ENCODE measurements around the gene CACNA2D3.

The CACNA2D3 gene

DNA sequence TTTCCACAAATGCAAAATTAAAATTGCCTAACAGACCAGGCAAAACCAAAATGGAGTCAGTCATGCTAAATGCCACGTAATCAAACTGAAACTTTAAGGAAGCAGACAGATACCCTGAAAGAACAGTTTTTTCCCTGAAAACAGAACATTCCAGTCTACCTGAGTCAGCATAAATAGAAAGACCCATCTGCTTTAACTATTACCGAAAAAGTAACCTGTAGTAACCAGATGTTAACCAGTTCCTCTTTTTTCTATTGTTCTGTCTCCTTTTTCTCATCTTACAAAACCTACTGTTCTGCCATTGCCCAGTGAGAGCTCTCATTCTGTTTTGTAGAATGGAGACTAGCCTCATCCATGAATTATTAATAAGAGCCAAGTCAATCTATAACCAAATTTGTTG lies 286.0 kb downstream of the CACNA2D3 start:
- H3K9ac ChIP-seq (ENCODE audit: low read length): no peak overlapping the region
- no peaks in the 10 kb centered on the region for H3K9me3 ChIP-seq (ENCODE audit: control insufficient read depth, low read depth, low read length)
- no peak overlapping the region for H3K4me3 ChIP-seq (ENCODE audit: low read length)

DNA sequence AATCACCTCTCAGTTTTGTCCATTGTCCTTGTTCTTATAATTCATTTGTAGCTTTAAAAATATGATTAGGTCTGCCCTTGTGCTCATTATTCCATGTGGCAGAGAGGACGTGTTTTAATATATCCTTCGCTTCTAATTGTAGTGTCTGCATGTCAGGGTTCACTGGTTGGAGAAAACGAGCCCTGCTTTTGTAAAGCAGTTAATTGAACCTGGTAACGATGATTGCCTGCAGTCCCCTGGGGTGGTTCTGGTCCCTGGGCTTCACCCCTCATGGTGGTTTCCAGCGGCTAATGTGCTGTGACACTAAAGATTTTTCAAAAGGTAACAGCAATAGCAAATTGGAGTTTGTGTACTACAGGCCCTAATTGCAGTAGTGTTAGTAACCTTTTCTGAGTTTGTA lies 299.6 kb downstream of the CACNA2D3 start:
- Histone ChIP-seq H3K36me3 (ENCODE audit: control insufficient read depth, low read depth, low read length) (no peaks in the 10 kb centered on the region), H3K27me3 (ENCODE audit: control insufficient read depth, insufficient read depth, low read length) (no peaks in the 10 kb centered on the region), H3K4me1 (ENCODE audit: control insufficient read depth, low read depth, low read length) (no peaks in the 10 kb centered on the region), H3K9ac (ENCODE audit: low read length) (no peak overlapping the region), H3K9me3 (ENCODE audit: control insufficient read depth, low read depth, low read length) (no peaks in the 10 kb centered on the region), H3K27ac (ENCODE audit: low read length) (no peak overlapping the region), H3K4me3 (ENCODE audit: low read length) (no peak overlapping the region)

More for the DNA sequence above, 286.0 kb downstream of the CACNA2D3 start:
- no peak overlapping the region for H3K27ac ChIP-seq (ENCODE audit: low read length)
- no peaks in the 10 kb centered on the region for H3K4me1 ChIP-seq (ENCODE audit: control insufficient read depth, low read depth, low read length)
- no peaks in the 10 kb centered on the region for H3K36me3 ChIP-seq (ENCODE audit: control insufficient read depth, low read depth, low read length)
- no peaks in the 10 kb centered on the region for H3K27me3 ChIP-seq (ENCODE audit: control insufficient read depth, insufficient read depth, low read length)

DNA sequence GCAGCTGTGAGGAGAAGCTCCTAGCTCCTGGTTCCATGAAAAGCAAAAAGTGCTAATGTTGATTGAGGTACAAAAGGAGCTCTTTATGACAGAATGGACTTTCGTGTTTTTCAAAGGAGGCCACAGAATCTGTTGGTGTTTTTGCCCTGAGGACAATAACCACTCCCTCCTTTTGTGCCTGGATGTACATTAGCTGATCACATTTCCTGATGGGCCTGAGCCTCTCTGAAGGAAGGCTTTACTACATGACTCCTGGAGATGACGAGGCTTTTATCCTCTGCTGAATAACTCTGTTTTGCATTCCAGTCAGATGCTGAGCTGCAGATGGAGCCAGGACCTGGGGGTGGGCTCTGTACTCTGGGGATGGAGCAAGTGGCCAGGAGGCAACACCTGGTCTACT lies 301.9 kb downstream of the CACNA2D3 start:
- no peaks in the 10 kb centered on the region for H3K27me3 ChIP-seq (ENCODE audit: control insufficient read depth, insufficient read depth, low read length)
- no peak overlapping the region for H3K27ac ChIP-seq (ENCODE audit: low read length)
- no peaks in the 10 kb centered on the region for H3K36me3 ChIP-seq (ENCODE audit: control insufficient read depth, low read depth, low read length)
- no peak overlapping the region for H3K4me3 ChIP-seq (ENCODE audit: low read length)
- H3K9ac ChIP-seq (ENCODE audit: low read length): no peak overlapping the region
- H3K9me3 ChIP-seq (ENCODE audit: control insufficient read depth, low read depth, low read length): no peaks in the 10 kb centered on the region
- H3K4me1 ChIP-seq (ENCODE audit: control insufficient read depth, low read depth, low read length): no peaks in the 10 kb centered on the region

DNA sequence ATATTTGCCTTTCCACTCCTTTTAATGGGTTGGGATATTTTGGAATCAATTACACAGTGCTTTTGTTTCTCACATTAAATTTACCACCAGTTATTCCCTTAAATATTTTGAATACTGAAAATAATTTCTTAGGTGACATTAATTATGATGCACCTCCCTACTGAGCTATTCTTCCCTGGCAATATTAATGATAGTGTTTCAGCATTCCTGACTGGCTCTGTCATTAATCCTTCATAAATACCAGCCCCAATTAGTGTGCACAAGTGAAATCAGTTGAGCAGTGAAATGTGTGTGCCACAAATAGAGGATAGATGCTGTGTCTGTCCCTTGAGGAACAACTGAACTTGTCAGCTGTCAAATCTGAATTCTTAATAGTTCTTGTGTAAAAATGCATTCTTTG lies 304.0 kb downstream of the CACNA2D3 start:
- Histone ChIP-seq H3K36me3 (ENCODE audit: control insufficient read depth, low read depth, low read length) (no peaks in the 10 kb centered on the region), H3K27ac (ENCODE audit: low read length) (no peak overlapping the region)

GRCh38 chr3:54427501-54427900 lies 305.1 kb downstream of the CACNA2D3 start:
- no peaks in the 10 kb centered on the region for H3K4me1 ChIP-seq (ENCODE audit: control insufficient read depth, low read depth, low read length)

More for the DNA sequence above, 304.0 kb downstream of the CACNA2D3 start:
- Histone ChIP-seq H3K9ac (ENCODE audit: low read length) (no peak overlapping the region), H3K4me3 (ENCODE audit: low read length) (no peak overlapping the region), H3K27me3 (ENCODE audit: control insufficient read depth, insufficient read depth, low read length) (no peaks in the 10 kb centered on the region), H3K9me3 (ENCODE audit: control insufficient read depth, low read depth, low read length) (no peaks in the 10 kb centered on the region), H3K4me1 (ENCODE audit: control insufficient read depth, low read depth, low read length) (no peaks in the 10 kb centered on the region)

GRCh38 chr3:54427941-54428871 lies 305.9 kb downstream of the CACNA2D3 start:
- no peaks in the 10 kb centered on the region for H3K4me1 ChIP-seq (ENCODE audit: control insufficient read depth, low read depth, low read length)
- no peak overlapping the region for H3K27ac ChIP-seq (ENCODE audit: low read length)
- no peaks in the 10 kb centered on the region for H3K36me3 ChIP-seq (ENCODE audit: control insufficient read depth, low read depth, low read length)
- H3K9ac ChIP-seq (ENCODE audit: low read length): no peak overlapping the region
- H3K27me3 ChIP-seq (ENCODE audit: control insufficient read depth, insufficient read depth, low read length): no peaks in the 10 kb centered on the region
- no peaks in the 10 kb centered on the region for H3K9me3 ChIP-seq (ENCODE audit: control insufficient read depth, low read depth, low read length)
- no peak overlapping the region for H3K4me3 ChIP-seq (ENCODE audit: low read length)

More at GRCh38 chr3:54427501-54427900, 305.1 kb downstream of the CACNA2D3 start:
- Histone ChIP-seq H3K9me3 (ENCODE audit: control insufficient read depth, low read depth, low read length) (no peaks in the 10 kb centered on the region), H3K27ac (ENCODE audit: low read length) (no peak overlapping the region), H3K4me3 (ENCODE audit: low read length) (no peak overlapping the region), H3K9ac (ENCODE audit: low read length) (no peak overlapping the region), H3K36me3 (ENCODE audit: control insufficient read depth, low read depth, low read length) (no peaks in the 10 kb centered on the region), H3K27me3 (ENCODE audit: control insufficient read depth, insufficient read depth, low read length) (no peaks in the 10 kb centered on the region)

- Histone ChIP-seq H3K4me1 (ENCODE audit: control insufficient read depth, low read depth, low read length) (no peaks in the 10 kb centered on the region), H3K36me3 (ENCODE audit: control insufficient read depth, low read depth, low read length) (no peaks in the 10 kb centered on the region), H3K27ac (ENCODE audit: low read length) (no peak overlapping the region), H3K27me3 (ENCODE audit: control insufficient read depth, insufficient read depth, low read length) (no peaks in the 10 kb centered on the region), H3K4me3 (ENCODE audit: low read length) (no peak overlapping the region), H3K9me3 (ENCODE audit: control insufficient read depth, low read depth, low read length) (no peaks in the 10 kb centered on the region), H3K9ac (ENCODE audit: low read length) (no peak overlapping the region)
Measured at GRCh38 chr3:54432975-54433374, 310.6 kb downstream of the CACNA2D3 start.

DNA sequence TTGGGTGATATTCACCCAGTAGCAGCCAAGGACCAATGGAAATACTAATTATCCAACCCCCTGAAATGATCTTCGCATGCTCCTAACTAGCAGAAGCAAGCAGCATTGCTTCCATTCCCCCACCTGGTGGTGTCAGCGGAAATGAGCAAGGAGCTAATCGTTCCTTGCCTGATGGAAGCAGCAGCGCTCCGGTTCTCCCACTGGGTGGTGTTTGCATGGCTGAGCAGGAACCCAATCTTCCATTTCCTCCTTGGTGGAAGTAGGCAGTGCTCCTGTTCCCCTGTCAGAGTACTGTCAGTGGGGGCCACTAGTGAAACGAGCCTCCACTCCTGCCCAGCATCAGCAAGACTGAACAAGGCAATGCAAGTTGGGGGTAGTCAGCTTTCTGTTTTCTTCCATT lies 311.5 kb downstream of the CACNA2D3 start:
- H3K27me3 ChIP-seq (ENCODE audit: control insufficient read depth, insufficient read depth, low read length): no peaks in the 10 kb centered on the region
- H3K9ac ChIP-seq (ENCODE audit: low read length): no peak overlapping the region
- no peaks in the 10 kb centered on the region for H3K36me3 ChIP-seq (ENCODE audit: control insufficient read depth, low read depth, low read length)
- H3K9me3 ChIP-seq (ENCODE audit: control insufficient read depth, low read depth, low read length): no peaks in the 10 kb centered on the region
- no peaks in the 10 kb centered on the region for H3K4me1 ChIP-seq (ENCODE audit: control insufficient read depth, low read depth, low read length)
- H3K27ac ChIP-seq (ENCODE audit: low read length): no peak overlapping the region
- H3K4me3 ChIP-seq (ENCODE audit: low read length): no peak overlapping the region

DNA sequence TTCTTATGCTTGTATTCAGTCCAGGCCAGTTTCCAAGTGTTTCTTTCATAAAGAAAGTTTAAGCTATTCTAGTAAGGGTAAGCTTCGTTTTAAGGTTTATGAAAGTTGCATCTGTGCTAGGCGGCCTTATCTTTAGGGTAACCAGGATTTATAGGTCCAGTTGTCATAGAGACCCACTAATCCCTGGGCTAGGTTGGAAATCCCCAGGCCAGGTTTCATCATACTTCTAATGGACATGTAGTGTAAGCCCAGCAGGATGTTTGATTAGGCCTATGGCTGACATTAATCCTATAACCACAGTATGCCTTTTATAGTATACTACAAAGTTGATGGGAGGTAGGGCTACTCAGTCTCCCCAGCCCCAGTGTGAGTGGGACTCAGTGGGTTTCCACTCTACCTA lies 312.4 kb downstream of the CACNA2D3 start:
- Histone ChIP-seq H3K36me3 (ENCODE audit: control insufficient read depth, low read depth, low read length) (no peaks in the 10 kb centered on the region), H3K9me3 (ENCODE audit: control insufficient read depth, low read depth, low read length) (no peaks in the 10 kb centered on the region), H3K9ac (ENCODE audit: low read length) (no peak overlapping the region), H3K27me3 (ENCODE audit: control insufficient read depth, insufficient read depth, low read length) (no peaks in the 10 kb centered on the region), H3K4me3 (ENCODE audit: low read length) (no peak overlapping the region), H3K27ac (ENCODE audit: low read length) (no peak overlapping the region), H3K4me1 (ENCODE audit: control insufficient read depth, low read depth, low read length) (no peaks in the 10 kb centered on the region)

DNA sequence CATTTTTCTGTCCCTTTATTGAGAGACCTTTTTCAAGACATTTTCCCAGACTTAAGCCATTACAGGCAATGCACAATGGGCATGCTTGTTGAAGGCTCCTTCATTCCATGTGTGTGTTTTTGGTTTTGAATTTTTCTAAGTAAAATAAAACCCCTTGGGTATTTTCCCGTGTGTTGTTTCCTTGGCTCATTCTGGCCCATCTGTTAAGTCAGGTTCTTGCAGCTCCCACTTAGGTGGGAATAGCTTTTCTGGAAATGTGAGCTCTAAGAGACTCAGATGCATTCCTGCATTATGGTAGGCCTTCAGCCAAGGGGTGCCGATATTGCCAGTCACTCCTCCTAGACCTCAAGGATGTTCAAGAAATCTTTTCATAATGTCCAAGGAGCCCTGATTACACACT lies 314.9 kb downstream of the CACNA2D3 start:
- H3K27me3 ChIP-seq (ENCODE audit: control insufficient read depth, insufficient read depth, low read length): no peaks in the 10 kb centered on the region

DNA sequence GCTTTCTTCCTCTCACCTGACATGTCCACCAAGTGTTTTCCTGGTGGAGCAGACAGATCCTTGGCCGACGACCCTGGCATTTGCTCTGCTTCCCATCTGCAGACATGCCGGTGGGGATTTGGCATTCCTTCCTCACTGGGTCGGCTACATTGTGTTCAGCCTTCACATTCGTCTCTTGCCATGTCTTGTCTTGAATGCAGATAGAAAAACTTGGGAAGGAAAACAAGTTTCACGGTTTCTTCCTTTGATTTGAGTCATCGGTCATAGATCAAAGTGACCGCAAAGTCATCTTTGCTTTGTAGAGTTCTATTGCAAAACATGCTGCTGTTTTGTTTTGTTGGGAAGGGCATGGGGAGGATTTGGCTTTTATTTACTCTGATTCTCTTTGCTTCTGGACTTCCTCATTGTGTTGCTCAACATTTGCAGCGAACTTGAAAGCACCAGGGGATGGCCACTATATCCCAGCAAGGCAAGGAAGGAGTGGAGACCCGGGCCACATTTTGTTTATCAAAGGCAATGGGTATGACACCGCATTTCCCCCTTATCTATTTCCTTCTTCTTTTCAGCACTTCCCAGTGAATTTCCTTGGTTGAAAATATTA lies 321.3 kb downstream of the CACNA2D3 start:
- H3K9ac ChIP-seq (ENCODE audit: low read length): no peak overlapping the region
- H3K4me3 ChIP-seq (ENCODE audit: low read length): no peak overlapping the region
- no peaks in the 10 kb centered on the region for H3K36me3 ChIP-seq (ENCODE audit: control insufficient read depth, low read depth, low read length)
- H3K4me1 ChIP-seq (ENCODE audit: control insufficient read depth, low read depth, low read length): no peaks in the 10 kb centered on the region
- no peaks in the 10 kb centered on the region for H3K9me3 ChIP-seq (ENCODE audit: control insufficient read depth, low read depth, low read length)
- no peaks in the 10 kb centered on the region for H3K27me3 ChIP-seq (ENCODE audit: control insufficient read depth, insufficient read depth, low read length)
- H3K27ac ChIP-seq (ENCODE audit: low read length): no peak overlapping the region

More for the DNA sequence above, 314.9 kb downstream of the CACNA2D3 start:
- no peaks in the 10 kb centered on the region for H3K9me3 ChIP-seq (ENCODE audit: control insufficient read depth, low read depth, low read length)
- no peak overlapping the region for H3K27ac ChIP-seq (ENCODE audit: low read length)
- no peak overlapping the region for H3K9ac ChIP-seq (ENCODE audit: low read length)
- no peaks in the 10 kb centered on the region for H3K4me1 ChIP-seq (ENCODE audit: control insufficient read depth, low read depth, low read length)
- H3K36me3 ChIP-seq (ENCODE audit: control insufficient read depth, low read depth, low read length): no peaks in the 10 kb centered on the region
- H3K4me3 ChIP-seq (ENCODE audit: low read length): no peak overlapping the region

- no peaks in the 10 kb centered on the region for H3K36me3 ChIP-seq (ENCODE audit: control insufficient read depth, low read depth, low read length)
- no peaks in the 10 kb centered on the region for H3K4me1 ChIP-seq (ENCODE audit: control insufficient read depth, low read depth, low read length)
- H3K27me3 ChIP-seq (ENCODE audit: control insufficient read depth, insufficient read depth, low read length): no peaks in the 10 kb centered on the region
- H3K4me3 ChIP-seq (ENCODE audit: low read length): no peak overlapping the region
- no peak overlapping the region for H3K27ac ChIP-seq (ENCODE audit: low read length)
- H3K9me3 ChIP-seq (ENCODE audit: control insufficient read depth, low read depth, low read length): no peaks in the 10 kb centered on the region
- no peak overlapping the region for H3K9ac ChIP-seq (ENCODE audit: low read length)
Measured at GRCh38 chr3:54445630-54446029, 323.3 kb downstream of the CACNA2D3 start.
